Measurements from ENCODE around the gene ADAMTS7. TPM values are rescaled to one million over a fixed set of nuclear protein-coding genes. Genes with fewer than 3 reads are reported as not detected.

Gene ADAMTS7
- total RNA-seq, 1 experiment from 2014 or later, result 23.1 TPM

DNA sequence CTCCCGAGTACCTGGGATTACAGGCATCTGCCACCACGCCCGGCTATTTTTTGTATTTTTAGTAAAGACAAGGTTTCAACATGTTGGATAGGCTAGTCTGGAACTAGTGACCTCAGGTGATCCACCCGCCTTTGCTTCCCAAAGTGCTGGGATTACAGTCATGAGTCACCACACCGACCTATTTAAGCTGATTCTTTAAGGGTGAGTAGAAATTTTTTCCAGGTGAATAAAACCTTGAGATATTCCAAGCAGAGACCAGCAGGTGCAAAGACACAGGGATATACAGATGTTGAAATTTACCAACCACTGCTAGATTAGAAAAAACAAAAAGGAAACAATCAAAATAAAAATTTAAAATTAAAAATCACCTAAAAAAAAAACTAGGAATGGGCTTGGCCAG, 95.8 kb downstream of the ADAMTS7 start:
- no peak overlapping the region for H4K91ac ChIP-seq (ENCODE audit: insufficient read length, low read depth, low read length)

More for the DNA sequence above, 95.8 kb downstream of the ADAMTS7 start:
- Histone ChIP-seq H3K4me1 (ENCODE audit: insufficient read depth, low read length) (no peaks in the 10 kb centered on the region), H3K9me3 (ENCODE audit: control insufficient read depth, low read depth, low read length) (no peaks in the 10 kb centered on the region), H3K4me2 (ENCODE audit: insufficient read depth, insufficient read length, low read length) (no peak overlapping the region), H2AFZ (ENCODE audit: low read length) (no peak overlapping the region), H3K9ac (ENCODE audit: extremely low read depth, insufficient read length, low read length) (no peak overlapping the region), H3K27me3 (ENCODE audit: insufficient read depth, low read length) (no peaks in the 10 kb centered on the region), H2BK15ac (ENCODE audit: low read depth, low read length) (no peak overlapping the region), H3K23ac (ENCODE audit: insufficient read length, low read depth, low read length) (no peak overlapping the region), H2BK12ac (ENCODE audit: insufficient read length, low read depth, low read length) (no peak overlapping the region), H4K8ac (replicated peaks; ENCODE audit: insufficient read length, low read depth, low read length) (no peak overlapping the region), H3K4ac (ENCODE audit: low read depth, low read length) (no peak overlapping the region), H2BK20ac (ENCODE audit: low read depth, low read length, poor library complexity, severe bottlenecking) (no peak overlapping the region), H3K79me1 (ENCODE audit: insufficient read depth, low read depth, low read length, poor library complexity, severe bottlenecking) (no peaks in the 10 kb centered on the region), H3K79me2 (ENCODE audit: insufficient read depth, low read length) (no peaks in the 10 kb centered on the region), H3T11ph (ENCODE audit: low read length) (no peak overlapping the region), H3K56ac (ENCODE audit: insufficient read length, low read depth, low read length) (no peak overlapping the region), H4K20me1 (ENCODE audit: control insufficient read depth, insufficient read depth, insufficient read length) (no peaks in the 10 kb centered on the region), H4K5ac (ENCODE audit: insufficient read length, low read depth, low read length) (no peak overlapping the region), H2BK5ac (ENCODE audit: insufficient read length, low read length) (no peak overlapping the region), H3K14ac (ENCODE audit: insufficient read depth, low read length) (no peak overlapping the region), H3K27ac (ENCODE audit: insufficient read length, low read depth, low read length) (no peak overlapping the region), H3K18ac (ENCODE audit: insufficient read length, low read depth, low read length) (no peak overlapping the region), H3K23me2 (ENCODE audit: insufficient read length, low read depth, low read length, poor library complexity, severe bottlenecking) (no peaks in the 10 kb centered on the region), H2AK5ac (ENCODE audit: insufficient read length, low read length) (no peak overlapping the region), H2BK120ac (ENCODE audit: low read depth, low read length, poor library complexity, severe bottlenecking) (no peak overlapping the region)
- DNase-seq, result no peak
- H3K4me1 Mint-ChIP-seq, result no peaks in the 10 kb centered on the region
- TF ChIP-seq, protein P1, sequence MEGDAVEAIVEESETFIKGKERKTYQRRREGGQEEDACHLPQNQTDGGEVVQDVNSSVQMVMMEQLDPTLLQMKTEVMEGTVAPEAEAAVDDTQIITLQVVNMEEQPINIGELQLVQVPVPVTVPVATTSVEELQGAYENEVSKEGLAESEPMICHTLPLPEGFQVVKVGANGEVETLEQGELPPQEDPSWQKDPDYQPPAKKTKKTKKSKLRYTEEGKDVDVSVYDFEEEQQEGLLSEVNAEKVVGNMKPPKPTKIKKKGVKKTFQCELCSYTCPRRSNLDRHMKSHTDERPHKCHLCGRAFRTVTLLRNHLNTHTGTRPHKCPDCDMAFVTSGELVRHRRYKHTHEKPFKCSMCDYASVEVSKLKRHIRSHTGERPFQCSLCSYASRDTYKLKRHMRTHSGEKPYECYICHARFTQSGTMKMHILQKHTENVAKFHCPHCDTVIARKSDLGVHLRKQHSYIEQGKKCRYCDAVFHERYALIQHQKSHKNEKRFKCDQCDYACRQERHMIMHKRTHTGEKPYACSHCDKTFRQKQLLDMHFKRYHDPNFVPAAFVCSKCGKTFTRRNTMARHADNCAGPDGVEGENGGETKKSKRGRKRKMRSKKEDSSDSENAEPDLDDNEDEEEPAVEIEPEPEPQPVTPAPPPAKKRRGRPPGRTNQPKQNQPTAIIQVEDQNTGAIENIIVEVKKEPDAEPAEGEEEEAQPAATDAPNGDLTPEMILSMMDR (conservative IDR thresholded peaks at IDR 0.05), result no peak
- H3K27ac Mint-ChIP-seq, result no peak overlapping the region
- H3K4me3 Mint-ChIP-seq, result no peak overlapping the region
- H3K27me3 Mint-ChIP-seq (ENCODE audit: low read depth), result peaks cover 9% of the 10 kb centered on the region
- no CpG with 5 or more reads among the region's 5 CpGs for whole genome bisulfite sequencing (ENCODE audit: extremely low coverage, insufficient read length, low lambda C conversion rate)
- H3K36me3 Mint-ChIP-seq (ENCODE audit: insufficient read depth in 1 of 3, low read depth in 3 of 3), result peaks cover 9 to 24% (median 11%) of the 10 kb centered on the region in 3 experiments
- peaks cover 25 to 29% of the 10 kb centered on the region in 2 experiments for H3K9me3 Mint-ChIP-seq
